Activated CD4-positive, alpha-beta T cell treated with anti-CD3 and anti-CD28 coated beads, Interleukin-2, amount 10 ng/mL, durations not matched to agents 24 days and 14 days (primary cell): Measurements from ENCODE around the gene TRNT1. TPM values are rescaled to one million over a fixed set of nuclear protein-coding genes. Genes with fewer than 3 reads are reported as not detected.

Experiments
- total RNA-seq: library from RNA; stranded (reverse); gene quantifications from 2 replicates; pipeline ENCODE4 v1.2.3, GENCODE V29; 2022

Gene TRNT1
- total RNA-seq, 1 donor from 2014 or later, result 55.7 TPM

Other genes starting within 250 kb of the TRNT1 start
- gene IL5RA, start 16.6 kb upstream of the TRNT1 start, total RNA-seq, result not detected in 2 replicates
- 37.0 and 40.0 TPM in 2 replicates for gene CRBN, start 52.8 kb downstream of the TRNT1 start, total RNA-seq